HG03159 (cell line): ENCODE data around the gene UPK1A.
"Not testable (repeated sequence)": the region's sequence is repeated elsewhere in the genome, so short reads cannot be mapped to it uniquely, and the experiment has no call there.

Source experiments
- ATAC-seq: cut with Tn5 transposase; IDR thresholded peaks from one replicate; pipeline ENCODE4 v1.9.1; 2021; ENCODE audit warnings: mild to moderate bottlenecking, moderate library complexity; ENCODE audit not compliant: unreplicated experiment

Gene UPK1A

DNA sequence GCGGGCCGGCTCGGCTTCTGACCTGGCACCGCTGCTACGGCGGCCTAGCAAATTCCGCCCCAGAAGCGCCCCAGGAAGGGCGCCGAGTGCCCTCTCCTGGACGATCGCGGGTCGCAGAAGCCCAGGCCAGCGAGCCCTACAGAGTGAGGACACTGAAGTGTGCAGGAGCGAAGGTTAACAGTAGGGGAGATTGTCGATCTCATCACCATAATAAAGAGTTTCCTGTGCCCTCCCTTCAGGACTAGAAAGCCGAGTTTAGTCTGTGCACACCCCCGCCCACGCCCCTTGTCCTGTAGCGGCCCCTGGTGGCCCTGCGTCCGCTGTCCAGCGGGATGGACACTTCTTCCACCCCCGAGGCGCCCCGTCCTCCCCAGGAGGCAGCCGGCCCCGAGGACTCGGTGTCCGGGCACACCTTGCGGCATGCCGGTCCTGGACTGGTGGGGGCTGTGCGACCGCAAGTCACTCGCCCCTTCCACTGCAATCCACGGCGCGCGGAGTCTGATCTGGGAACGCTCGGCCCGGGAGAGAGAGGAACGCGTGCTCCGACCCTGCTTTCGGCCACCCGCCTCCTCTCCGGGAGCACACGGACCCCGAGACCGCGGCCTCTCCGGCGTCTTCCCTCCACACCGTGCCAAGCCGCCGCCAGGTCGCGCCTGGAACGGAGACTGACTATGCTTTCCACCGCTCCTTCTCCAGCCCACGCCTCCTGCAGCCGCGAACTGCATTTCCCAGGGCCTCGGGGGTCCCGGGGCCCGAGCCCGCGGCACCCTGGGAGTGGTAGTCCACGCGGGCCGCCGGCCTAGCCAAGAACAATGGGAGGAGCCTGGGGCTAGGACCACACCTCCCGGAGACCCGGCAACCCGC is 50.7 kb downstream of the UPK1A start:
- ATAC-seq, result peak; percentile 55

DNA sequence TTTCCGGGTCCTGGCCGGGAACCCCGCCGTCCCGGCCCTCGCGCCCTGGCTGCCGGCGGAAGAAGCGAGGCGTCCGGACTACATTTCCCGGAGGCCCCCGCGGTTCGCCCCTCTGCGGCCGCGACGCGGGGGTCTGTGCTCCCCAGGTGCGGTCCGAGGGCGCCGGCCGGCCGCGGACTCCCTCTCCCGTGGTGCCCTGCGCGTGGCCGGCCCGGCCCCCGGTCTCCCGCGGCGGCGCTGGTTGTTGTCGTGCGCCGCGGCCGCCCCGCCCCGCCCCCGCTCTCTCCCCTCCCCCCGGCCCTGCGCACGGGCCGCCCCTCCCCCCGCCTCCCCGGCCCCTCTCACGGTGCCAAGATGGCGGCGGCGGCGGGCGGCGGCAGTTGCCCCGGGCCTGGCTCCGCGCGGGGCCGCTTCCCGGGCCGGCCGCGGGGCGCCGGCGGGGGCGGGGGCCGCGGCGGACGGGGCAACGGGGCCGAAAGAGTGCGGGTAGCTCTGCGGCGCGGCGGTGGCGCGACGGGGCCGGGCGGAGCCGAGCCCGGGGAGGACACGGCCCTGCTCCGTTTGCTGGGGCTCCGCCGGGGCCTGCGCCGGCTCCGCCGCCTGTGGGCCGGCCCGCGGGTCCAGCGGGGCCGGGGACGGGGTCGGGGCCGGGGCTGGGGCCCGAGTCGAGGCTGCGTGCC is 51.5 kb downstream of the UPK1A start, which contains the start of gene KMT2B:
Gene KMT2B, plus strand, starts transcription at position 339 of the 680 bp plus-strand sequence. Its CDS starts 16 bp downstream, at position 355.
- no peak for ATAC-seq

DNA sequence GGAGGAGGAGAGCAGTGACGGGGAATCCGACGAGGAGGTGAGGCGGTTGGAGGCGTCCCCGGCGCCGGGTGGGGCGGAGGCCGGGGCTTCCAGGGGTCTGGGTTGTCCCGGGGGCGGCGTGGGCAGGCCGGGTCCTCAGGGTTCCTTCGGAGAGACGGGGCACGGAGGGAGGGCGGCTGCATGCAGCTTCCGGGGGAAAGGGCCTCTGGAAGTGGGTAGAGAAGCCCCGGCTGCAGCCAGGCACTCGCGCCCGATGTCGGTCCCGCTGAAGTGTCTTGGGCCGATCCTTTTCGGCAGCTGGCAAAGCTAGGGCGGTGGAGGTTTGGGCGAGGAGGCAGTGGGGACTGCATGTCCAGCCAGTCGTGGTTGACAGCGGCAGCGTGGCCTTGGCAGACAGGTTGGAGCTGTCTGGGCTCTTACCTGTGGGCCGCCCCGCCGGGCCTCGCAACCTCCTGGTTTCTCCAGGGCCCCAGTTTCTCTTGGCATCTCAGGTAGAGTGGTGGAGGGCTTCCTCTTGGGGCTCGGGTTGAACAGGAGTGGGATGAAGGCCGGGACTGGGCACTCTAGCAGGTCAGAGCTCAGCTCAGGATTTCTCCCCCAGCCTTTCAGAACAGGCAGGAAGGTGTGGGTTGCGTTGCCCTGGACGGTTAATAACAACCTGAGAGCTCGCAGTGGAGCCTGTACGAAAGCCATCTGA is 52.2 kb downstream of the UPK1A start:
- ATAC-seq, result peak; percentile 4

DNA sequence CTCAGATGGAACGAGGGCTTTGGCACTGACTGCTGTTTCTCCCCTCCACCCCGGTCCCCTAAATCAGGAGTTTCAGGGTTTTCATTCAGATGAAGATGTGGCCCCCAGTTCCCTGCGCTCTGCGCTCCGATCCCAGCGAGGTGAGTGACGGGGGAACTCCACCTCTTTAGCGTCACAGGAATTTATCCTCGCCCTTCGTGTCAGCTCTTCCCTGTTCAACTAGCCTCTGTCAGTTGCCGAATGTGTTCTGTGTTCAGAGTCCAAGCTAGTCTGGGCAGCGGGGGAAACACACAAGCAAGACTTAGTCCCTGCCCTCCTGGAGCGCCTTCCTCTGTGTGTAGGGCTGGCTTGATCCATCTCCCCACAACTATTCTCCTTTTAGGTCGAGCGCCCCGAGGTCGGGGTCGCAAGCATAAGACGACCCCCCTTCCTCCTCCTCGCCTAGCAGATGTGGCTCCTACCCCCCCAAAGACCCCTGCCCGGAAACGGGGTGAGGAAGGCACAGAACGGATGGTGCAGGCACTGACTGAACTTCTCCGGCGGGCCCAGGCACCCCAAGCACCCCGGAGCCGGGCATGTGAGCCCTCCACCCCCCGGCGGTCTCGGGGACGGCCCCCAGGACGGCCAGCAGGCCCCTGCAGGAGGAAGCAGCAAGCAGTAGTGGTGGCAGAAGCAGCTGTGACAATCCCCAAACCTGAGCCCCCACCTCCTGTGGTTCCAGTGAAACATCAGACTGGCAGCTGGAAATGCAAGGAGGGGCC is 53.3 kb downstream of the UPK1A start:
- ATAC-seq, result no peak

DNA sequence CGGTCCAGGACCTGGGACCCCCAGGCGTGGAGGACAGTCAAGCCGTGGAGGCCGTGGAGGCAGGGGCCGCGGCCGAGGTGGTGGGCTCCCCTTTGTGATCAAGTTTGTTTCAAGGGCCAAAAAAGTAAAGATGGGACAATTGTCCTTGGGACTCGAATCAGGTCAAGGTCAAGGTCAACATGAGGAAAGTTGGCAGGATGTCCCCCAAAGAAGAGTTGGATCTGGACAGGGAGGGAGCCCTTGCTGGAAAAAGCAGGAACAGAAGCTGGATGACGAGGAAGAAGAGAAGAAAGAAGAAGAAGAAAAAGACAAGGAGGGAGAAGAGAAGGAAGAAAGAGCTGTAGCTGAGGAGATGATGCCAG is 53.8 kb downstream of the UPK1A start:
- no peak for ATAC-seq

DNA sequence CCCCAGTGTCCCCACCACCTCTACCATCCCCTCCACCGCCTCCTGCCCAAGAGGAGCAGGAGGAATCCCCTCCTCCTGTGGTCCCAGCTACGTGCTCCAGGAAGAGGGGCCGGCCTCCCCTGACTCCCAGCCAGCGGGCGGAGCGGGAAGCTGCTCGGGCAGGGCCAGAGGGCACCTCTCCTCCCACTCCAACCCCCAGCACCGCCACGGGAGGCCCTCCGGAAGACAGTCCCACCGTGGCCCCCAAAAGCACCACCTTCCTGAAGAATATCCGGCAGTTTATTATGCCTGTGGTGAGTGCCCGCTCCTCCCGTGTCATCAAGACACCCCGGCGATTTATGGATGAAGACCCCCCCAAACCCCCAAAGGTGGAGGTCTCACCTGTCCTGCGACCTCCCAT is 54.3 kb downstream of the UPK1A start:
- no peak for ATAC-seq

DNA sequence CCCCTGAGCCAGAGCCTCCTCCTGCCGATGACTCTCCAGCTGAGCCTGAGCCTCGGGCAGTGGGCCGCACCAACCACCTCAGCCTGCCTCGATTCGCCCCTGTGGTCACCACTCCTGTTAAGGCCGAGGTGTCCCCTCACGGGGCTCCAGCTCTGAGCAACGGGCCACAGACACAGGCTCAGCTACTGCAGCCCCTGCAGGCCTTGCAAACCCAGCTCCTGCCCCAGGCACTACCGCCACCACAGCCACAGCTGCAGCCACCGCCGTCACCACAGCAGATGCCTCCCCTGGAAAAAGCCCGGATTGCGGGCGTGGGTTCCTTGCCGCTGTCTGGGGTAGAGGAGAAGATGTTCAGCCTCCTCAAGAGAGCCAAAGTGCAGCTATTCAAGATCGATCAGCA is 55.1 kb downstream of the UPK1A start:
- no peak for ATAC-seq

DNA sequence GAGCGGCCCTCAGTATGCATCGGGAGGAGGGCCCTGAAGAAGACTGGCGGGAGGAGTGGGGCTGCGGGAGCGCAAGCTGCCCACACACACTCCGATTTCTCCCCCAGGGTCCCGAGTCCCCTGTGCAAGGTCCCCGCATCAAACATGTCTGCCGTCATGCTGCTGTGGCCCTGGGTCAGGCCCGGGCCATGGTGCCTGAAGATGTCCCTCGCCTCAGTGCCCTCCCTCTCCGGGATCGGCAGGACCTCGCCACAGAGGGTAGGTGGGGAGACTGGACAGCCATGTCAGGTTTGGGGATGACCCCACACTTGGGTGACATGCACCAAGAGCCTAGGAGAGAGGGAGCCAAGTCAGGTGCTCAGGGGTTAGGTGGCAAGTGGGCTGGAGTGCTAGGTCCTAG is 56.1 kb downstream of the UPK1A start:
- no peak for ATAC-seq

DNA sequence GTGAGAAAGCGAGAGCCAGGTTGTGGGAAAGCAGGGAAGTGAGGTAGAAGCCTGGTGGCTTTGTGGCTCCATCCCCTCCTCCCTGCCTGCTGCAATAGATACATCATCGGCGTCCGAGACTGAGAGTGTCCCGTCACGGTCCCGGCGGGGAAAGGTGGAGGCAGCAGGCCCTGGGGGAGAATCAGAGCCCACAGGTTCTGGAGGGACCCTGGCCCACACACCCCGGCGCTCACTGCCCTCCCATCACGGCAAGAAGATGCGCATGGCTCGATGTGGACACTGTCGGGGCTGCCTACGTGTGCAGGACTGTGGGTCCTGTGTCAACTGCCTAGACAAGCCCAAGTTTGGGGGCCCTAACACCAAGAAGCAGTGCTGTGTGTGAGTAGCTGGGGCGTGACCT is 56.6 kb downstream of the UPK1A start:
- no peak for ATAC-seq

DNA sequence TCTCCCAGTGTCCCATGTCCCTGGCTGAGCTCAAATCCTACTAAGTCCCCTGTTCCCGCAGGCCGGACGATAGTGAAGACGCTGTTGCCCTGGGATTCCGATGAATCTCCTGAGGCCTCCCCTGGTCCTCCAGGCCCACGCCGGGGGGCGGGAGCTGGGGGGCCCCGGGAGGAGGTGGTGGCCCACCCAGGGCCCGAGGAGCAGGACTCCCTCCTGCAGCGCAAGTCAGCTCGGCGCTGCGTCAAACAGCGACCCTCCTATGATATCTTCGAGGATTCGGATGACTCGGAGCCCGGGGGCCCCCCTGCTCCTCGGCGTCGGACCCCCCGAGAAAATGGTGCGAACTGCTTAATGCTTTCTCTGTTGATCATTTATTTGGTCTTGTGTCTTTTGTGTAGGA is 57.4 kb downstream of the UPK1A start:
- no peak for ATAC-seq

DNA sequence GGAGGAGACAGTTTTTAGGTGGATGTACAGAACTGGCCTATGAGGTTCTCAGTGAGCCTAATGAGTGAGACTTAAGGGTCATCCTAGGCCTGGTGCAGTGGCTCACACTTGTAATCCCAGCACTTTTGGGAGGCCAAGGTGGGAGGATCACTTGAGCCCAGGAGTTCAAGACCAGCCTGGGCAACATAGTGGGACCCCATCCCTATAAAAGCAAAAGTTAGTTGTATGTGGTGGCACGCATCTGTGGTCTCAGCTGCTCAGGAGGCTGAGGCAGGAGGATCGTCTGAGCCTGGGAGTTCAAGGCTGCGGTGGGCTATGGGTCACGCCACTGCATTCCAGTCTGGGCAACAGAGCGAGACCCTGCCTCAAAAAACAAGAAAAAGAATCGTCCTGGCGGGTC is 57.8 kb downstream of the UPK1A start:
- not testable (repeated sequence) for ATAC-seq

DNA sequence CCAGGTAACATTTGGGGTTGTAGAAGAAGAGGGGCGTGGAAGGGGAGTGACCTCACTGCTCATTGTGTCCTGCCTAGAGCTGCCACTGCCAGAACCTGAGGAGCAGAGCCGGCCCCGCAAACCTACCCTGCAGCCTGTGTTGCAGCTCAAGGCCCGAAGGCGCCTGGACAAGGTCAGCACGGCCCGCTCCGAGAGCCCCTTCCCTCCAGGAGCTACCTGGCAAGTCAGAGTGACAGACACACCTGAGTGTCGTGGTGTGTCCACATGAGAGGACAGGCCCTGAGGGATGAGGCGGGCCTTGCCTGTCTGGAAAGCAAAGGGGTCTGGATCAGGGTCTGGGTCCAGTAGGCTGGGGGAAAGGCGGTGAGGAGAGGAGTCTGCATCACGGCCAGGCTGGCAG is 58.2 kb downstream of the UPK1A start:
- no peak for ATAC-seq

DNA sequence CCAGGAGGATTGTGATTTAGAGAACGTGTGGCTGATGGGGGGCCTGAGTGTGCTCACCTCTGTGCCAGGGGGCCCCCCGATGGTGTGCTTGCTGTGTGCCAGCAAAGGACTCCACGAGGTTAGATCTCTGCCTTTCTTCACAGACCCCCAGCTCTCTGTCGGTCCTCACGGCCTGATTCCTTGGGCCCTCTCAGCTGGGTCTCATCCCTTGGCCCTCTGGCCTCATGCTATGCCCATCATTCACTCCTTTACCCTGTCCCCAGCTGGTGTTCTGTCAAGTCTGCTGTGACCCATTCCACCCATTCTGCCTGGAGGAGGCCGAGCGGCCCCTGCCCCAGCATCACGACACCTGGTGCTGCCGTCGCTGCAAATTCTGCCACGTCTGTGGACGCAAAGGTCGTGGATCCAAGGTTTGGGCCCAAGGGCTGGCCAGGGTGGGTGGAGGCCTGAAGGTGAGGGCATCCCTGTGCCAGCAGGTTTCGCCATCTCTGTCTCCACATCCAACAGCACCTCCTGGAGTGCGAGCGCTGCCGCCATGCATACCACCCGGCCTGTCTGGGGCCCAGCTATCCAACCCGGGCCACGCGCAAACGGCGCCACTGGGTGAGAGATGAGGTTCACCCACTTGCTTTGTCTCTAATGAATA is 59.0 kb downstream of the UPK1A start:
- ATAC-seq, result no peak

DNA sequence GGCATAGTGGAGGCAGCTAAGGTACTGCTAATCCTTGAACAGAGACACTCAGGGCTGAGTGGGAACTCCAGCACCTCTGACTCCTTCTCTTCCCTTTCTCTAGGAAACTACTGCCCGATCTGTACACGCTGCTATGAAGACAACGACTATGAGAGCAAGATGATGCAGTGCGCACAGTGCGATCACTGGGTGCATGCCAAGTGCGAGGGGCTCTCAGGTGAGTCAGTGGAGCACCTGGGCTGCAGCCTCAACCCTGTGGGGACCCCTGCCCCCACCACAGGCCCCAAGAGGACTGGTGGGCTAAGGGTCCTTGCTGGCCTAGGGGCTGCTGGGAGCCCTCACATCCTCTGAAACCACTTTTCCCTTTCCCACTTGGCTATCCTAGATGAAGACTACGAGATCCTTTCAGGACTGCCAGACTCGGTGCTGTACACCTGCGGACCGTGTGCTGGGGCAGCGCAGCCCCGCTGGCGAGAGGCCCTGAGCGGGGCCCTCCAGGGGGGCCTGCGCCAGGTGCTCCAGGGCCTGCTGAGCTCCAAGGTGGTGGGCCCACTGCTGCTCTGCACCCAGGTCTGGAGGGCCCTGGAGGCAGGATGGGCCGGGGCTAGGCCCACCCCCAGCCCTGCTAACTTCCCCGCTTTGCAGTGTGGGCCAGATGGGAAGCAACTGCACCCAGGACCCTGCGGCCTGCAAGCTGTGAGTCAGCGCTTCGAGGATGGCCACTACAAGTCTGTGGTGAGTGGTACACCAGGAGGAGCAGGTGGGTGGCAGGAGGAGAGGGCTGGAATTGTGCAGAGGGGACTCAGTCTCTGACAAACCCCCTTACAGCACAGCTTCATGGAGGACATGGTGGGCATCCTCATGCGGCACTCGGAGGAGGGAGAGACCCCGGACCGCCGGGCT is 61.0 kb downstream of the UPK1A start:
- no peak for ATAC-seq
